Parathyroid adenoma (tissue), 2 donors: Measurements from ENCODE around the gene CEL.

Source experiments
- H2AFZ ChIP-seq: fragments of 300-600 bp; sonication (generic); one replicate; pipeline ENCODE4 v1.7.0; 2017; ENCODE audit warnings: antibody characterized with exemption, mild to moderate bottlenecking
- H3K27ac ChIP-seq: fragments of 300-600 bp; sonication (generic); one replicate; pipeline ENCODE4 v1.7.0; 2017
- H3K27me3 ChIP-seq: fragments of 300-600 bp; sonication (generic); one replicate; pipeline ENCODE4 v1.7.0; 2017; ENCODE audit warnings: low read length; ENCODE audit not compliant: control insufficient read depth, insufficient read depth
- H3K36me3 ChIP-seq: fragments of 300-600 bp; sonication (generic); one replicate; pipeline ENCODE4 v1.7.0; 2017; ENCODE audit warnings: low read length; ENCODE audit not compliant: control insufficient read depth, insufficient read depth
- H3K4me1 ChIP-seq: fragments of 300-600 bp; sonication (generic); one replicate; pipeline ENCODE4 v1.7.0; 2017; ENCODE audit warnings: control low read depth
- H3K4me2 ChIP-seq: fragments of 300-600 bp; sonication (generic); one replicate; pipeline ENCODE4 v1.7.0; 2017; ENCODE audit warnings: low read length
- H3K4me3 ChIP-seq: fragments of 300-600 bp; sonication (generic); one replicate; pipeline ENCODE4 v1.7.0; 2017; ENCODE audit warnings: low read depth, low read length
- H3K79me2 ChIP-seq: fragments of 300-600 bp; sonication (generic); one replicate; pipeline ENCODE4 v1.7.0; 2017; ENCODE audit warnings: control low read depth
- H3K9ac ChIP-seq: fragments of 300-600 bp; sonication (generic); one replicate; pipeline ENCODE4 v1.7.0; 2017; ENCODE audit warnings: mild to moderate bottlenecking
- H3K9me3 ChIP-seq: fragments of 300-600 bp; sonication (generic); one replicate; pipeline ENCODE4 v1.7.0; 2017; ENCODE audit warnings: low read length; ENCODE audit not compliant: control insufficient read depth
- CTCF ChIP-seq: fragments of 300-600 bp; sonication (generic); IDR thresholded peaks from one replicate; pipeline ENCODE4 v1.7.0; 2017; ENCODE audit warnings: antibody characterized with exemption, mild to moderate bottlenecking
- donor health status: primary hyperparathyroidism.

Gene CEL

GRCh38 chr9:133098871-133099270 lies 37.1 kb downstream of the CEL start:
- Histone ChIP-seq H2AFZ (no peak overlapping the region), H3K36me3 (no peaks in the 10 kb centered on the region), H3K79me2 (no peaks in the 10 kb centered on the region), H3K9ac (no peak overlapping the region), H3K4me3 (no peak overlapping the region), H3K4me2 (no peak overlapping the region), H3K27ac (no peak overlapping the region), H3K4me1 (no peaks in the 10 kb centered on the region), H3K27me3 (no peaks in the 10 kb centered on the region), H3K9me3 (peaks cover 4% of the 10 kb centered on the region)
- no peak for TF ChIP-seq CTCF

GRCh38 chr9:133099726-133100505 lies 38.1 kb downstream of the CEL start:
- no peak overlapping the region for H3K4me2 ChIP-seq
- no peaks in the 10 kb centered on the region for H3K79me2 ChIP-seq
- no peak overlapping the region for H3K4me3 ChIP-seq
- H3K4me1 ChIP-seq: no peaks in the 10 kb centered on the region
- H3K9ac ChIP-seq: no peak overlapping the region
- H3K9me3 ChIP-seq: peaks cover 4% of the 10 kb centered on the region
- no peak for TF ChIP-seq CTCF
- no peaks in the 10 kb centered on the region for H3K27me3 ChIP-seq
- no peaks in the 10 kb centered on the region for H3K36me3 ChIP-seq
- no peak overlapping the region for H3K27ac ChIP-seq
- H2AFZ ChIP-seq: no peak overlapping the region

GRCh38 chr9:133100506-133101355 lies 39.0 kb downstream of the CEL start:
- Histone ChIP-seq H3K27me3 (no peaks in the 10 kb centered on the region), H3K27ac (no peak overlapping the region), H3K4me1 (no peaks in the 10 kb centered on the region), H3K4me2 (no peak overlapping the region), H3K4me3 (no peak overlapping the region), H3K9me3 (peaks cover 4% of the 10 kb centered on the region), H2AFZ (no peak overlapping the region), H3K9ac (no peak overlapping the region), H3K79me2 (no peaks in the 10 kb centered on the region), H3K36me3 (no peaks in the 10 kb centered on the region)
- no peak for TF ChIP-seq CTCF

- H2AFZ ChIP-seq: no peak overlapping the region
- TF ChIP-seq CTCF: no peak
- H3K27ac ChIP-seq: no peak overlapping the region
- H3K4me2 ChIP-seq: no peak overlapping the region
- no peaks in the 10 kb centered on the region for H3K36me3 ChIP-seq
- H3K79me2 ChIP-seq: no peaks in the 10 kb centered on the region
- H3K9me3 ChIP-seq: no peaks in the 10 kb centered on the region
- no peak overlapping the region for H3K4me3 ChIP-seq
- no peaks in the 10 kb centered on the region for H3K27me3 ChIP-seq
- no peak overlapping the region for H3K9ac ChIP-seq
- no peaks in the 10 kb centered on the region for H3K4me1 ChIP-seq
Measured at GRCh38 chr9:133101356-133102189, 39.8 kb downstream of the CEL start.
